Astrocyte (in vitro differentiated cells and primary cell): ENCODE measurements around the gene HSPH1.

Experiments
- CTCF ChIP-seq: IDR thresholded peaks from 2 replicates; pipeline ENCODE4 v1.5.1; 2011; ENCODE audit warnings: low read depth, mild to moderate bottlenecking, inconsistent platforms, low read length, moderate library complexity; ENCODE audit not compliant: insufficient read depth
- EZH2 ChIP-seq: IDR thresholded peaks from 2 replicates; pipeline ENCODE4 v1.6.1; 2012; ENCODE audit warnings: mild to moderate bottlenecking, low read length, inconsistent platforms; ENCODE audit not compliant: insufficient read depth

GRCh38 chr13:31209172-31209840, 47.6 kb upstream of the HSPH1 start:
- TF ChIP-seq CTCF (no peak), EZH2 (no peak)
